Fibroblast of skin of right quadriceps (primary cell): ENCODE measurements around the gene ASAH2B.

Source experiments
- DNase-seq: peaks from one replicate; pipeline ENCODE4 v3.0.0-alpha.2; 2013

The ASAH2B gene

GRCh38 chr10:50799595-50799994 is 59.9 kb downstream of the ASAH2B start:
- DNase-seq = no peak

GRCh38 chr10:50805981-50806622 is 66.4 kb downstream of the ASAH2B start:
- no peak for DNase-seq

GRCh38 chr10:50807851-50808776 is 68.4 kb downstream of the ASAH2B start:
- DNase-seq = peak; percentile 13
